GM21526 (cell line): ENCODE measurements around the gene CNTFR.

Experiments
- ATAC-seq: cut with Tn5 transposase; IDR thresholded peaks from one replicate; pipeline ENCODE4 v1.9.1; 2021; ENCODE audit warnings: moderate library complexity; ENCODE audit not compliant: unreplicated experiment, low FRiP score

The CNTFR gene

DNA sequence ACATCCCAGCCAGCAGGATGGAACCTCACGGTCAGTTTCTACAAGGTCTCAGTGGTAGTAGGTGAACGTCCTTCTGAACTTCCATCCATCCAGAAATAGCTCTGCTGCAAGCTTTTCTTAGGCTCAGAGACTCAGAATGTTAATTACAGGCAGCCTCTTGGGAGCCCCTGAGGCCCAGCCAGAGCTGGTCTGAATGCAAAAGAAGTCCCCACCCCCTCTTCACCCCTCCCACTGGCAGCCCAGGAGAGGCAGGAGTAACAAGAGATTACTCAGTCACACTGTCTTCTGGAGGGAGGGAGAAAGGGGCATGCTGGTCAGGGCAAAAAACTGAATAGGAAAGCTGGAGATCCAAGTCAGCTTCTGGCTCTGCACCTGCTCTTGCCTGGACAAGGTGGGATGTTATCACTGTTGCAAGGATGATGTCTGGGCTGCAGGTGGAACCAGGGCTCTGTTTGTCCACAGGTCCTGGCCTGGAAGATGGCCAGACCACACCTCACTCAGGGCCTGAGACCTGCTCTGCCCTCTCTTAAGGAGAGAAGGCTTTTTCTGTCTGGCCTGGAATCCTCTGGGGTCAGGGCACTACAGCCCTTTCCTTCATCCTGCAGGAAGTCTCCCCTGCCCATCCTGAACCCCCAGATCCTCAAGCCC, 75.8 kb downstream of the CNTFR start:
- ATAC-seq, result no peak

DNA sequence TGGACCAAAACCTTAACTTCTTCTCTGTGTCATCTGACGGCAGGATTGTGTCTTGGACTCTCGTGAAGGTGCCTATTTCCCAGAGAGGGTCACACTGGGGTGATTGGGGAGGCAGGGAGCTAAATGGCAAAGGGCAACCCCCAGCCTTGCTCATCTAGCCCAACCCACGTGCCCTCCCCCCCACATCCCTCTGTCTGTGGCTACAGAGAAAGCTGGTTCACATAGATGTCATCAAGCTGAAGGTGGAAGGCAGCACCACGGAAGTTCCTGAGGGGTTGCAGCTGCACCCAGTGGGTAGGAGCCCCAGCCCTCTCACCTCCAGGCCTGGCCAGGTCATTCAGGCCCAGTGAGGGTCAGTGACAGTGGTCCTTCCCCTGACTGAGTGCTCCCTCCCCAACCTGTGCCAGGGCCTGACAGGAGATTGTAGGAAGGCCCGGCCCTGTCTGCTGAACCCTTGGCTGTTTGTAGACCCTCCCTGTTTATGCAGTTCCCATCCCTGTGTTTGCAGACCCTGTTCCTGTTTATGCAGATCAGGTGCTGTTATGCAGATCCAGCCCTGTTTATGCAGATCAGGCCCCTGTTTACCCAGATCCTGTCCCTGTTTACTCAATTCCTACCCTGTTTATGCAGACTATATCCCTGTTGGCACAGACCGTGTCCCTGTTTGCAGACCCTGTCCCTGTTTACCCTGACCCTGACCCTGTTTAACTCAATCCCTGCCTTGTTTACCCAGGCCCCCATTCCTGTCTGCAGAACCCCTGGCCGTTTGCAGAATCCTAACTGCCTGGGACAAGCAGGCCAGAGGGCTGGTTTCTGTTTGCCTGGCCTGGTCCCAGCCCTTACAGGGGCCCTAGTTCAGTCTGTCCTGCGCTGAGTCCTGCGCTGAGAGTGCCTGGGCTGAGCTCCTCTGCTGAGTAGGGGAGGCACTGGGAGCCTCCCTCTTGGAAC, 77.1 kb downstream of the CNTFR start:
- no peak for ATAC-seq

DNA sequence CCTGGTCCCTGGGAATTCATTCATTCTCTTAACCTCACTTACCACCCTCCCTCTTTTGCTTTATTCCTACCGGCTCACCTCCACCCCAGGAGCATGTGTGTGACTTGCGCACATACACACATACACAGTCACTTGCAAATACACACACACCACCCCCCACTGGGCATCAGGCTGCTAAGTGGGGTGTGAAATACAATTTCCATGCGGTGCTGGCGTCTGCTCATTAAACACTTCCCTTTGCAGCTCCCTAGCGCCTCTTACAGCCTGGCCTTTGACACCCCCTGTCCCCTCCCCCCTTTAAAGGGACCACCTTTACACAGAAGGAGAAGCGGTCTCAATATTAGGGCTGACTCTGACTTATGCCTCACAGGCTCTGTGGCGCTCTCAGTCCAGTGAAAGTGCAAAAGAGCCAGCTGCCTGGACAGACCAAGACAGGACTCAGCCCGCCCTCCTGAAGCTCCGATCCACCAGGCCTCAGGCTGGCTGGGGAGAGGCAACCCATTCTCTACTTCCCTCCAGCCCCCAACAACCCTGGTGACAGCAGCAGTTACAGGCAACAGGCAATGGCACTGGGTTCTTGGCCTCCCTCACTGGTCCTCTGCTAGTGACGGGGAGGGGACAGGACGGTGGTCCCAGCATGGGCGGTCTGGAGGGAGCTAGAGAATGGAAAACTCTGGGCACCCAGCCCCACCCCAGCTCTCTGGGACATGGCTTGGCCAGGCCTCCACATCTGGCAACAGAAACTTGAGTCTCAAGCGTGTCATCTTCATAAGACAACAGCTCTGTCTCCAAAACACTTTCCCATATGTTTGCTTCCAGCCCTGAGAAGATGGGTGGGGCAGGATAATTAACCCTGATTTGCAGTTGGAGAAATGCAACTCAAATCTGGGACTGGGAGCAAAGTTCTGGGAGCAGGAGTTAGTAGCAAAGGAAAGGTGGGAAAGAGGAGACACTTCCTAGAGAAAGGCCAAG, 78.7 kb downstream of the CNTFR start:
- no peak for ATAC-seq

DNA sequence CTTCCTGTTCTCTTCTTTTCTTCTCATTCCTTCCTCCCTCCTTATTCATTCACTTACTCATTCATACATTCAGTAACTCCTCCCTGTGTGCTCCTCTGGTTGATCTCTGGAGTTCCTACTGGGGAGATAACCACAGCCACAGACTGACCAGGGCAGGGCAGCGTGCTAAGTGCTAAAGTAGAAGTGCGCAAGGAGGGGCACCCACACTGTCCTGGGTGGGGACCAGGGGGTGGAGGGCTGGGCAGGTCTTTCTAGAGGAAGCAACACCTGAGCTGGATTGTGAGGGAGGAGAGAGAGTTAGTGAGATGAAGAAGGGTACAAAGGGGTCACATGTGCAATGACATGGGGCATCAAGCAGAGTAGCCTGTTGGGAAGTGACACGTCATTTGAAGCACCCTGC, 80.6 kb downstream of the CNTFR start:
- no peak for ATAC-seq

DNA sequence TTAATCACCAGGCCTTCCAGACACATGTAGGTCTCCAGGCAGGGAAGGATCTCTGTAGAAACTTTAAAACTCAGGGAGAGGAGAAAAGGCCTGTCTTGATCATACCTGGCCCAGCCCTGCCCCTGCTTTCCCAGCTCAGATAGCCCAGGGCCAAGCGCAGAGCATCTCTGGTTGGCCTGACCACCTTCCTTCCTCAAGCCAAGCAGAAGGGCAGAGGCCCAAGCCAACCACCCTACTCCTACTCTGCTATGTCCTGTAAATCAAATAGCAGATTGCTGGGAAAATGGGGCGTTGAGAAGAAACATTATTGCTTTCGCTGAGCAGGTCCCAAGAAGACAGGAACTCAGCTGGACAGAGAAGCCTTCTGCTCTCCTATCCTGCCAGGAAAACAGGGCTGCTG, 81.1 kb downstream of the CNTFR start:
- ATAC-seq, result no peak

DNA sequence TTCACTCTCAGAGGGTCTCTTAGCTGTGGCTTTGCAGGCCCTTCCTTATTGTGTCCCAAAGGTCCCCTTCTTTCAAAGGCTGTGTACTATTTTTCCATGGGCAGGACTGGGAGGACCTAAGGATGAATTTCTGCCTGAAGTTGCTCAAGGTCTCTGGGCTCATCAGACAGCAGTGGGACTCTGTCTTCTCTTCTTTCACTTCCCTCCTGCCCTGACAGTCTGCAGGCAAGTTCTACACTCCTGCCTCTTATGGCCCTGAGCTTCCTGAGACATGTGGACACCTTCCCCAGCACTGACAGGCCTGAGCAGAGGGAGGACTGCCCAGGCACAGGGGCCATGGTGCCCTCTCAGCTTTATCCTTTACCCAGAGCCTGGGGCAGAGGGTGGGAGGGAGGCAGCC, 81.6 kb downstream of the CNTFR start:
- no peak for ATAC-seq

DNA sequence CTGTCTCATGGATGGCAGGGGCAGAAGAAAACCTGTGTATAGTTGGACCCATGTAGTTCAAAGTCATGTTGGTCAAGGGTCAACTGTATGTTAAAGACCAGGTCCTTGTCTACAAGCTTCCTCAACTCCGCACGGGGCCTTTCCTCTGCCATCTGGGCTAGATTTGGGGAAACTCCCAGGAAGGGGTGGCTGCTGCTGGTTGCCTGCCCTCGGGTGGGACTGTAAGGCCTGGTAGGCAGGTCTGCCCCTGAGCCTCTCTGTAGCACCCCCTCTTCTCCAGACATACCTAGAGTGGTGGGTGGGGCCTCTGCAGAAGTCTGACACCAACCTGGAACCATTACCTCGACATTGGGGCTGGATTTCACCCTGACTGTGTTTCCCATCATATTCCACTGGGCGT, 82.0 kb downstream of the CNTFR start:
- no peak for ATAC-seq

DNA sequence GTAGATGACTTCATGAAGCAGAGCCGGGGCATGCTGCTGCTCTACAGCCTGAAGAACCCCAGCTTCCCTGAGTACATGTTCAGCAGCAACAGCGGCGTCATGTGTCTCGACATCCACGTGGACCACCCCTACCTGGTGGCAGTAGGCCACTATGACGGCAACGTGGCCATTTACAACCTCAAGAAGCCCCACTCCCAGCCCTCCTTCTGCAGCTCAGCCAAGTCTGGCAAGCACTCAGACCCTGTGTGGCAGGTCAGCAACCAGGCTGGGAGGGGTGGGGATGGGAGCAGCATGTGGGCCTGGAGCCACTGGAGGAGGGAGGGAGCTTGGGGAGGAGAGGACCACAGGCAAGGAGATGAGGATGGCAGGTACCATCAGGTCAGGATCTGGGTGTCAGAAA, 82.9 kb downstream of the CNTFR start:
- ATAC-seq, result no peak

DNA sequence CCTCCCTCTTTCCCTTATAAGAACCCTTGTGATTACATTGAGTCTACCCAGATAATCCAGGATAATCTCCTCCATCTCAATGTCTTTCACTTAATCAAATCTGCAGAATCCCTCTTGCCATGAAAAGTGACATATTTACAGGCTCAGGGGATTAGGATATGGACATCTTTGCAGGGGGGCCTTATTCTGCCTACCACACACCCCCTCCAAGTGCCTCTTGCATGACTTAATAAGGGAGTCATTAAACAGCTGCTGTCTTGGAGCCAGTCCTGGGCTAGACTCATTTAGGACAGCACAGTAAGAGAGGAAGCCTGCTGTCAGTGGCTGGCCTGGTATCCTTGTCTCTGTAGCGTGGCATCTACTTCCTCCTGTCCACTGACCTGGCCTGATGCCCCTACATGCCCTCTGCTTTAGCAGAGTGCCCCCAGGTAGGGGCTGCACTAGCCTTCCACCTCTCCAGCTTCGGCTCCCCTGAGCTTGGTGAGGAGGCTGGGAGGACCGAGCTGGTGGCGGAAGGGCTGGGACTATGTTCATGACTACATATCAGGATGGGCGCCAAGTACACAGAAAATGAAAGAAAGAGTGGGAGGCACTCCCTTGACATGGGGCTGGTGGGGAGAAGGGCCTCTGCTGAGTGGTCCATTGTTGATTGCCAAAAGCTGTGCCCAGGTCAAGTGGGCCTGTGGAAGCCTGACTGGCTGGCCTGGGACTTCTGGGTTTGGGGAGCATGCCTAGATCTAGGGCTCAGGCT, 84.0 kb downstream of the CNTFR start:
- no peak for ATAC-seq

DNA sequence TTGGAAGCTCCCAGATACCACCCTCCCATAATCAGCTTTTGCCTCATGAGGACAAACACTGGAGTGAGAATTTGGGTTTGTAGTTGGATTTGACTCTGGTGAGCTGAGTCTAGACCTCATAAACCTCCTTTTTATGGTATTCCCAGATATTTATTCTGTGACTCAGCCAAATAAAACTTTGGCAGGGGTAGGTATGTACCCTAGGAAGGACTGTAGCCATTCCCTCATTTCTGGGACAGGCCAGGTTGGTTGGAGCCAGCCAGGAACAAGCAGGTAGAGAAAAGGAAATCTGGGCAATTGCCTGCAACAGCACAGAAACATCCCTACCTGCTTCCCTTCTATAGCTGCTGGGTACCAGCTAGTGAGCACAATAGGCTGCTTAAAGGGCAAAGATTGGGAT, 86.1 kb downstream of the CNTFR start:
- no peak for ATAC-seq

DNA sequence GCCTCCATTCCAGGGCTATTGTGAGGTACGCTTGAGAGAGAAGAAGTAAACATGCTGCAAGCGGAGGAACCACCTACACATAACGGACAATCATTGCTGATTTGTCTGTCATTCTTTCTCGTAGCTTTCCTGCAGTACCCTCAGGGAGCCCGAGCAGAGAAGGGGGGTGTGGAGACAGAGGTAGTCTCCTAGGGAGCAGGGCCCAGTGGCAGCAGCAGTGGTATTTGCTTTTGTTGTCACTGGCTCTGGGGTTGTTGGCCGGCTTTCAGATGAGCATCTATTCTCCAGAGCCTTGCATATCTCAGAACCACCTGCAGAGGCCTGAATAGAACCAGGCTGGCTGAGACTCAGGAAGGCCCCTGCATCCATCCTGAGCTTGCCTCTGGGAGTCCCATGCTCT, 86.6 kb downstream of the CNTFR start:
- no peak for ATAC-seq

DNA sequence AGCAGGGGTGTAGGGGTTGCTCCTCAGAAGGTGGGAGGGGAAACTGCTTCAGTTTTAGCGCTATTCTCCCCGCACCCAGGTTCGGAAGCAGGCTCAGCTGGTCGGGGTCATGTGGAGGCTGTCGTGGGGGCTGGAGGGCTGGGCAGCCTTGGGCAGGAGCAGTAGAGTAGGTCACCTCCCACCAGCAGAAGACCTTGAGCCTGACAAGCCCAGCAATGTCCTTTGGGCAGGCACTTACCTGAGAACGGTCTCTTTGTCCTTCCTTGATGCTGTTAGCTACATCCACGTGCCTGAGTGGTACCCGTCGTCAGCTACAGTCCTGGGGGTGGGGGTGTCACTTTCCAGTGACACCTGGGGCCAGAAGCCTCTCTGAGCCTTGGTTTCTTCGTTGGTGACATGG, 87.1 kb downstream of the CNTFR start:
- ATAC-seq, result no peak

DNA sequence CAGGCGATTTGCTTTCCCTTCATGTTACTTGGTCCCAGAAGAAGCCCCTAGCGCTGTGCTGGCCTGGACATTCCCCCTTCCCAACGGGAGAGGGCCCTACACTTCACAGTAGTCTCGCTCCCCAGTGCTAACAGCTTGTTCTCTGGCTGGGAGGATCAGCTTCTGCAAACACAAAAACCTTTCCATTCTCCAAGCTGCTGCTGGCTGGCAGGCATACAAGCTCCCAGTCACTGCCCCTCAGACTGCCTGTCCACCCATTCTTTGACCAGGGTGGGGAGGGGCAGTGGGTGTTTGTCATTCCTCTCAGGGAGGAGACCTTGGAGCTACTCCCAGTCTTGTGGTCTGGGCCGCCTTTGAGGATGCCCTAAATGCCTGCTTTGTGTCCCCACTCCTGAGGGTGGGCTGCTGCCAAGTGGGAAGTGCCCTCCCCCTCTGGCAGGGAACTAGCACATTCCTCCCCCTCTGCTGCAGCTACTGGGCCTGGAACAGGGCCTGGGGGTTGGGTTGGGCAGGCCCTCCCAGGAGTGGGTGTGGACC, 87.6 kb downstream of the CNTFR start:
- no peak for ATAC-seq
